IPS-18c (cell line): Measurements from ENCODE around the gene ORC4.

ENCODE experiments used
- H3K4me3 ChIP-seq: 2 replicates; pipeline ENCODE4 v1.7.0; 2013; ENCODE audit warnings: low read depth, mild to moderate bottlenecking, low read length, moderate library complexity; ENCODE audit not compliant: insufficient read depth
- H3K9me3 ChIP-seq: one replicate; pipeline ENCODE4 v1.6.1; 2013; ENCODE audit warnings: mild to moderate bottlenecking, low read length, moderate library complexity; ENCODE audit not compliant: control insufficient read depth, insufficient read depth

Gene ORC4

GRCh38 chr2:147980940-147981528, 39.5 kb downstream of the ORC4 start:
- no peaks in the 10 kb centered on the region for H3K9me3 ChIP-seq

DNA sequence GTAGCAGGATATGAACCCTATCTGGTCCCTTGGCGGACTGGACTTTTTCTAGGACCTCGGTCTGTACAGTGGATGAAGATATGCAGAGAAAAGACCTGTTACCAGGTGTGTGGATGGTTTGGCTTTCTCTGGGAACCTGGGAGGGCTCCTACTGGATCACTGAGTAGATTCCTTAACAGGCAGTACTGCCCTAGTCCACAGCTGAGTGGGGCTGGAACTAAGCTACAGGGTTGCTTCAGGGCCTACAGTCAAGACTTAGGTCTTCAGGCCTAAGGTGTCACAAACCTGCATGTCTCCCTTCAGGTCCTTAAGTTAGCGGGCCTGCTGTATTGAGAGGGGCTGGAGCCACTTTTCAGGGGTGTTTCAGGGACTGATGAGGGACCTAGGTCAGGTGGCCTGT, 42.9 kb downstream of the ORC4 start:
- H3K9me3 ChIP-seq: no peaks in the 10 kb centered on the region
- no peak overlapping the region for H3K4me3 ChIP-seq

More at GRCh38 chr2:147980940-147981528, 39.5 kb downstream of the ORC4 start:
- no peak overlapping the region for H3K4me3 ChIP-seq

DNA sequence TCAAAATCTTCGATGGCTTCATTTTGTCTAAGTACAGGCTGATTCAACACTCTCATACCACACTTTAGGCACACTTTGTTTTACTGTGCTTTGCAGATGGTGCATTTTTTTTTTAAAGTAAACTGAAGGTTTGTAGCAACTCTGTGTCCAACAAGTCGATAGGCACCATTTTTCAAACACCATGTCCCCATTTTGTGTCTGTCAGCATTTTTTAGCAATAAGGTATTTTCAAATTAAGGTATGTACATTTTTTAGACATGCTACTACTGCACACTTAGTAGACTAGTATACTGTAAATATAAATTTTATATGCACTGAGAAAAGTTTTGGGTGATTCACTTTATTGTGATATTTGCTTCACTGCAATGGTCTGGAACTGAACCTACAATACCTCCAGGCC, 44.4 kb downstream of the ORC4 start:
- Histone ChIP-seq H3K9me3 (no peaks in the 10 kb centered on the region), H3K4me3 (no peak overlapping the region)

DNA sequence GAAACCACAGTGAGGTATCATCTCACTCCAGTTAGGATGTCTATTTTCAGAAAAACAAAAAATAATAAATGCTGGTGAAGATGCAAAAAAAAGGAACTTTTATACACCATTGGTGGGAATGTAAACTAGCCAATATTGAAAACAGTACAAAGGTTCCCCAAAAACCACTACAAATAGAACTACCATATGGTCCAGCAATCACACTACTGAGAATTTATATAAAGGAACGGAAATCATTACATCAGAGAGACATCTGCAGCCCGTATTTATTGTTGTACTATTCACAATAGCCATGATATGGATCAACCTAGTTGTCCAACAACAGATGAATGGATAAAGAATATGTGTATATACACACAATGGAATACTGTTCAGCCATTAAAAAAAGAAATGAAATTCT, 52.0 kb downstream of the ORC4 start:
- H3K4me3 ChIP-seq: no peak overlapping the region
- H3K9me3 ChIP-seq: no peaks in the 10 kb centered on the region

DNA sequence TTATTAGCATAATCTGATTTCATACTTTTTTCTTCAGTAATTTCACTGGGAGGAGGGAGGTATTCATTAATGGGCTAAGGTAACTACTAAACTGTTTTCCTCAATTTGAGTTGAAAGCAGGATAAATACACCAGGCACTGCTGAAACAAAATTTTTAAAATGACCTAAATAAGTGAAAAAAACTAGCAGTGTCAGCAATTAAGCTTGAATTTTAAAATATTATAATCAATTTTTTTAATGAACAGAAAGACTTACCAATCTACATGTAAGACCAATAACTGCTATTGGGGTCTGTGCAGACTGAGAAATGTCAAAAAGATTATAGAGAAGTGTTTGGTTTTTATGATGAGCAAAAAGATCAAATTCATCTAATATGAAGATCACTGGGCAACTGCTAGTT, 68.4 kb downstream of the ORC4 start:
- H3K4me3 ChIP-seq: no peak overlapping the region
- no peaks in the 10 kb centered on the region for H3K9me3 ChIP-seq

DNA sequence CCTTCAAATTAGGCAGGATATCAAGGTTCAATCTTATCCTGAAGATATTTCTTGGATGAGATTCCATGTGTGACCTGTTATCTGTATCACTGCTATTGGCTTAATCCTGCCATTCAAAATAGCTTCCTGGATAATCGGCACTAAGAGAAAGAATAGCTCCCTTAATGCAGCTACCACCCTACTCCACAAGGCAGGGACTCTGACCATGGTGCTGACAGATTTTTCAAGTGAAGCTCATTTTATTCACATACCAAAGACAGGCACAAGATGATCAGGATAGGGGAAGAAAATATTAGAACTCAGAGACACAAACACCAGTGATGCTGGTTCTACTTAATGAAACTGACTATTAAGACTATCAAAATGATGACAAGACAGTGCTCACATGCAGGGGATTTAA, 74.9 kb downstream of the ORC4 start:
- no peaks in the 10 kb centered on the region for H3K9me3 ChIP-seq

GRCh38 chr2:147939313-147939712, 81.2 kb downstream of the ORC4 start:
- H3K9me3 ChIP-seq: no peaks in the 10 kb centered on the region
- H3K4me3 ChIP-seq: no peak overlapping the region

More for the DNA sequence above, 74.9 kb downstream of the ORC4 start:
- H3K4me3 ChIP-seq: no peak overlapping the region

- Histone ChIP-seq H3K4me3 (no peak overlapping the region), H3K9me3 (no peaks in the 10 kb centered on the region)
These were observed 82.7 kb downstream of the ORC4 start for GRCh38 chr2:147937744-147938349.

- no peaks in the 10 kb centered on the region for H3K9me3 ChIP-seq
These were observed 85.5 kb downstream of the ORC4 start for GRCh38 chr2:147934881-147935620.

DNA sequence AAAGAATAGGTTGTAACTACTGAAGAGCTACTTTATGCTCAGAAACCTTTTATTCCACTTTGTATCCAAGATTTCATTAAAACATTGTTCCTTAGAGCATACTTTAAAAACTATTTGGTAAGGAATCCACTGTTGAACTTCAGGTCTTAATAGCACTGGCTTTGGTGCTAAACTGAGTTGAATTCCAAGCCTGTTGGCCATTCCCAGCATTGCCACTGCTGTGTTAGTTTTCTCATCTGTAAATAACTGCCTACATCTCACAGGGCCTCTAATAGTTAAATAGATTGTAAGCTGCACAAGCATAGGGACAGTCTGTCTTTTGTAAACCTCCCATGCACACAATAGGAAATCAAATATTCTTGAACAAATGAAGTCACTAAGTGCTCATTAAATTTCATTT, 86.6 kb downstream of the ORC4 start:
- H3K4me3 ChIP-seq: no peak overlapping the region
- H3K9me3 ChIP-seq: no peaks in the 10 kb centered on the region

More at GRCh38 chr2:147934881-147935620, 85.5 kb downstream of the ORC4 start:
- H3K4me3 ChIP-seq: no peak overlapping the region

GRCh38 chr2:147927053-147927588, 93.4 kb downstream of the ORC4 start:
- H3K4me3 ChIP-seq: no peak overlapping the region
- H3K9me3 ChIP-seq: no peaks in the 10 kb centered on the region

DNA sequence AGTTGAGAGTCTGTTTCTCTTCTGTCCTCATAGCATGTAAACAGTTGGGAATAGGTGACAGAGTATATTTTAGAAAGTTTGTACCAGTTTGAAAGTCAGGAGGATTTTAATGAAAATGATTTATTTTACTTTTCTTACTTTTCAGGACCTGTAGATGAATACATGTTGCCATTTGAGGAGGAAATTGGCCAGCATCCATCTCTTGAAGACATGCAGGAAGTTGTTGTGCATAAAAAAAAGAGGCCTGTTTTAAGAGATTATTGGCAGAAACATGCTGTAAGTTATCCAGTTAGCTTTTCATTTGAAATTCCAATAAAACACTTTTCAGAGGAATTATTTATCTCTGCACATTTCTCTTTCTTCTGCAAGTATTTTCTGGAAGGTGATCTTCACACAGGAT, 94.7 kb downstream of the ORC4 start:
- H3K4me3 ChIP-seq: no peak overlapping the region
- H3K9me3 ChIP-seq: no peaks in the 10 kb centered on the region

GRCh38 chr2:147924647-147925046, 95.9 kb downstream of the ORC4 start:
- Histone ChIP-seq H3K4me3 (no peak overlapping the region), H3K9me3 (no peaks in the 10 kb centered on the region)

- Histone ChIP-seq H3K4me3 (no peak overlapping the region), H3K9me3 (no peaks in the 10 kb centered on the region)
These were observed 96.7 kb downstream of the ORC4 start for GRCh38 chr2:147923846-147924245.

- H3K9me3 ChIP-seq: no peaks in the 10 kb centered on the region
- no peak overlapping the region for H3K4me3 ChIP-seq
These were observed 103.4 kb downstream of the ORC4 start for GRCh38 chr2:147917161-147917560.

GRCh38 chr2:147916723-147917122, 103.8 kb downstream of the ORC4 start:
- H3K9me3 ChIP-seq: no peaks in the 10 kb centered on the region

GRCh38 chr2:147916067-147916466, 104.5 kb downstream of the ORC4 start:
- no peaks in the 10 kb centered on the region for H3K9me3 ChIP-seq
- no peak overlapping the region for H3K4me3 ChIP-seq

More at GRCh38 chr2:147916723-147917122, 103.8 kb downstream of the ORC4 start:
- no peak overlapping the region for H3K4me3 ChIP-seq
